ENCODE data around the gene ENPP3.
A peak's percentile ranks its signal among the peaks of the same experiment; 100 is the strongest.

The ENPP3 gene

DNA sequence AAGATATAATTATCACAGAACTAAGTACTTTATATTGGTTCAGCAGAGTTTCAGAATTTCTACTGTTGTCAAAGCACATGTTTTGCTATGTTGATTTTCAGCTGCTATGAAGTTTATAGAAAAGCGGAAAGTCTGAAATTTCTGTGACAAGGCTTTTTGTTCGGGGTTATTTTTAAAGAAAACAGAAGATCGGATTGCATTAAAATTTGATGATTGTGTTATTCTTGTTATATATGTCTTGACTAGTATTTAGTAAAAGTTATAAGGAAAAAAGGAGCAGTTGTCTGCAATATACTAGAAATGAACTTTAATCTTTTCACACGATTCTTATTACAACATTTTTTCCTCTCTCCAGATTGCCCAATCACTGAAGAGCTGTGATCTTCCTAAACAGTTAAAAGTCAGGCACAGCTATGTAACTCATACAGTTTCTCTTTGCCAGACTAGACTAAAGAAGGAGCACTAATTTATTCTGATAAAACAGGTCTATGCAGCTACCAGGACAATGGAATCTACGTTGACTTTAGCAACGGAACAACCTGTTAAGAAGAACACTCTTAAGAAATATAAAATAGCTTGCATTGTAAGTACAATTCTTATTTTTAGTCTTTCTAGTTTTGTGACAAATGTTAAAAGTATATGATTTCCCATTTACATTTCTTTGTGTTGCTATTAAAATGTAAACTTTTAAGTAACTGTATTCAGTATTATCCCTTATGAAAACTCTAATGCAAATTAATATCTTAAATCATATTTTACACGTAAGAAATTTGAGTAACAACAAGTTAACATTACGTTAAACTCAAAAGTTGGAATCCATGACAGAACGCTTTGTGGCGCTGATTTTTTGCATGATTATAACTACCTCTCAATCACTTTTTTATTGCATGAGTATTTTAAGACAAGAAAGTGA lies at the start of gene ENPP3:
Gene ENPP3 (plus strand): TSS at position 423 of the 913 bp plus-strand sequence. CDS start 83 bp downstream, at position 506.
- no peak for DNase-seq

DNA sequence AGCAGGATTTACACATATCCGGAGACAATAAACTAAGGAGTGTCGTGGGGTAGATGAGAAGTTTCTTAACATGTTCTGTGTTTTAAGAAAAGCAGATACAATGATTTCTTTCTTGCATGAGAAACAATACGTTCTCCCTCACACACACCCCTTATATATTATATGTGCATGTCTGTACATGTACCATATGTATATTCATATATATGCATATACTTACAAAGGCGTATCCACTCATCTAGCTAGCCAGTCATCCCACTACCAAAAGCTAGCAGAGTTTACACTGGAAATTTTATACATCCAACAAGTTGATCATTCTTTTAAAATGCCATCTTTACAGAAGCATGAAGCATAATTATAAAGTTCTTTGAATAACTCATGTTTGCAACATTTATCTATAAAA lies 49.2 kb upstream of the ENPP3 start:
- DNase-seq: no peak

DNA sequence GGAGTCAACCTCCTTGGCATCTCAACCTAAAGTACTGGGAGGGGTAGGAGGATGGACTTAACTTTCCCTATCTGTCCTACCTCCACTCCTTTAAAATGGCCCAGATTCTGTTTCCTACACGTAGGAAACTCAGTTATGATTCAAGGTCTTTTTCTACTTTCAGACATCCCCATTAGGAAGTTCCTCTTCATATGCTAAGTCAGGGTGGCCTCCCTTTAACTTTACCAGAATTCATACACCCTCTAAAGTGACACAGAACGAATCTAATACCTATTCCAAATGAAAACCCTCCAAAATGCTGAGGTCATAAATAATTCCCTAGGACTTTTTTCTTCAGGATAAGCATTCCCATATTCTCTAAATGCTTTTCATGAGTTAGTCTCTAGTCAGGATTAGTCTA lies 48.5 kb upstream of the ENPP3 start:
- no peak for DNase-seq

- no peak for DNase-seq
Measured at GRCh38 chr6:131592935-131593334, 44.2 kb upstream of the ENPP3 start.

- no peak for DNase-seq
Measured at GRCh38 chr6:131594074-131594473, 43.0 kb upstream of the ENPP3 start.

DNA sequence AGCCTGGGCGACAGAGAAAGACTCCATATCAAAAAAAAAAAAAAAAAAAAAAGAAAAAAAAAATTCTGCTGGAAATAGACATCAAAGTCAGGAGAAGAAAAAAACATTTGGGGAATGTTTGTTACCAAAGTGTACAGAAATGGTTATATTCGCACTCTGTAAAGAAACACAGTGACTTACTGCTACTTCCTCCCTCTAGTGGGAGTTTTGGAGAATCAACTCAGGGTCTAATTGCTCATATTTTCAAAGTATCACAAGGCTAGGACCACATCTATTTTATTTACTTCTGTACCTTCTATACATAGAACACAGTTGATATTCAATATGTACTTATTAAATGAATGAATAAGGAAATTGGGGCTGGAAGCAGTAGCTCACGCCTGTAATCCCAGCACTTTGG lies 39.7 kb upstream of the ENPP3 start:
- DNase-seq: peak in 1 of 3 experiments; percentile 15

DNA sequence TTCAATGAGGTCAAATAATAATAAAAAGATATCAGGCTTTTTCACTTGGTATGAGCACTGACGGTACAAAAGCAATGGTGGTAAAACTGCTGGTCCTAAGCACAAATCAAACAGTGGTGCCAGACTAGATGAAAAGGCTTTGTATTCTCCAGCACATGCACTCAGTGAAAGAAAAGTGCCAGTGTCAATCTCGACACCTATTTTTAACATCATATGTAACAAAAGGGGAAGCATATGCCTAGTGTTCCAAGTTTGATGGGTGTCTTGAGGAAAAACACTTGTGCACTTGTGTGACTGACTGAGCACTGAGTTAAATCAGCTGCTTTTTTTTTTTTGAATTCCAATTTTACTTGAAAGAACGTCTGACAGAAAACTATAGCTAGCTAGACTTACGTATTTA lies 36.4 kb upstream of the ENPP3 start:
- no peak for DNase-seq

GRCh38 chr6:131602781-131603312 lies 34.3 kb upstream of the ENPP3 start:
- no peak for DNase-seq

DNA sequence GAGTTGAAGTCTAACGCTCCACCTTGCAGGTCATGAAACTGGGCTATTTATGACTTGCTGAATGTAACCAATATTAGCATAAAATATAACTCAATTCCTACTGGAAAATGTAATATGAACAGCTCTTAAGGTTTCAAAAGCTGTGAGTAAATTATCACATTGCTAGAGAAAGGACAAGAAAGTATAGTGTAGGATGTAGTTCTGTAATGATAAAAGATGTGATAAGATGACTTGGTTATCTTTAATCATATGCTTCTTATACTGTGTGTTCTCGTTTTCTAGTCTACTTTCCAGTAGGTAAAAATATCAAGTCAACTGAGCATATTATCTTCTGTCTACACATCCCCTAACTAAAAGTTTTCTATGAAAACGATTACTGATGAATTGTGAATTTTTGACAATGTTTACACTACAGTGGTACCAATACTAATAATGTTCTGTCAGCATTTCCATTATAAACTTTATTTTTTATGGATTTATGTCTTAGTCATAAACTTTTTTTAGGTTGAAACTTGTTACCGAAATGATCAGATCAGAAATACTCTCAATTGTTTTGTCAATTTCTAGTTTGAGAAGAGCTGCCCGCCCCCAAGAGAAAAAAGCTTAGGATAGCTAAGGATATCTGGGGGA lies 23.7 kb upstream of the ENPP3 start:
- no peak for DNase-seq

DNA sequence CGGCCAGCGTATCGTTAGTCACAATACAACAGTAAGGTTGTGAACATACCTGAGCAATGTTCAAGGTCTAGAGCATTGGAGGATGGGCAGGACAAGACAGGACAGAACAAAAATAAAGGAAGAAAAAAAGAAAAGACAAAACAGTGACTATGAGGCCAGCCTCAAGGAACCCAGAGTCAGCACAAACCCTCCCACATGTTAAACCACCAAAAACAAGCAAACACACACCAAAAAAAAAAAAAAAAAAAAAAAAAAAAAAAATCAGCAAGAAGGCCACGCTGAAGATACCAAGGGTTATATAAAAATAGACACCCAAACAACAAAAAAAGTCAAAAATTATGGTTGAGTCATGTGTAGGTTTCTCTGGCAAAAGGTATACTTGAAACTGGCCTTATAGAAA lies 21.8 kb upstream of the ENPP3 start:
- no peak for DNase-seq

- peak; percentile 93 to 98 (median 97) for DNase-seq
Measured at GRCh38 chr6:131627724-131628682, 9.1 kb upstream of the ENPP3 start, which contains the start of gene MED23. Gene MED23, minus strand, starts transcription at chr6:131628242. Its CDS starts 193 bp downstream, at chr6:131628049.

- DNase-seq: peak in 1 of 3 experiments; percentile 2
Measured at GRCh38 chr6:131628726-131629125, 8.4 kb upstream of the ENPP3 start.

- DNase-seq: no peak
Measured at GRCh38 chr6:131629651-131630050, 7.5 kb upstream of the ENPP3 start.

GRCh38 chr6:131631625-131632289 lies 5.3 kb upstream of the ENPP3 start:
- no peak for DNase-seq

GRCh38 chr6:131635384-131636340 lies 1.4 kb upstream of the ENPP3 start:
- peak in 1 of 3 experiments; percentile 27 for DNase-seq

GRCh38 chr6:131638013-131638412 lies 911 bp downstream of the ENPP3 start:
- no peak for DNase-seq

DNA sequence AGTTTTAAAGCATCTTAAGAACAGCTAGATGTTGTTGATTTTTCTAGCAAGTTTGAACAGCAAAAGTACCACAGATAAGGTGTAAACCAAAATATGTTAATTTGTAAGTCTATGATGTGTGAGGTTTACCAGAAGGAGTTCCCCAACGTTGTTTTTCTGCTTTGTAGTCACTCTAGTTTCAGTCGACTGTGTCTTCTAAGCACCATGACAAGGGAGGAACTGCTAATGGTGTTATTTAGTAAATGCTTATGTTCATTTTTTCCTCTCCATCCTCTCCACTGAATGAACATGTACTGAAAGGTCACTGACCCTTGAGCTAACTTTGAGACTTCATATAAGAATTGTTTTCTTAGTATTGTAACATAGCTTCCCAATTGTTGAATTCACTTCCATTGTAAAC lies 3.0 kb downstream of the ENPP3 start:
- DNase-seq: no peak

DNA sequence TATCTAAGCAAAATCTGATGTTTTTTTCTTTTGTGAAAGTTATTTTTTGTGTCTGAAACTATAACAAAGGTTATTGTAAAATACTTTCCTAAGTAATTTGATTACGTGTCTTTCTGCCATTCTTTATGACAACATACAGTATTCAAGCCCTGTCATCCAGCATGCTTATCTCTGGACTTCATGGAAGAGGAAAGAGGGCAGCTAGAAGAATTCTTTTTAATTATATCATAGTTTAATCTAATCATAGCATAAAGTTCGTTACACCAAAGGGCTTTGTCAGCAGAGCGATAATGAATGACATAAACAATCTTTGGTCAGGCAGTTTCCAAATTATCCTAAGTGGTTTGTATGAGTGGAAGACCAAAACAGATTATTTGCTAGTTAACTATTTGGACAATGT lies 3.5 kb downstream of the ENPP3 start:
- DNase-seq: no peak

GRCh38 chr6:131641554-131641953 lies 4.5 kb downstream of the ENPP3 start:
- no peak for DNase-seq

GRCh38 chr6:131642565-131642964 lies 5.5 kb downstream of the ENPP3 start:
- no peak for DNase-seq
